Nephron (organoid): ENCODE measurements around the gene SPEG.

ENCODE experiments used
- H3K27ac Mint-ChIP-seq, 3 experiments: 2 replicates each; pipeline ENCODE4 v1.8.0; 2020; ENCODE audit warnings: mixed read lengths in 3 of 3, mild to moderate bottlenecking in 2 of 3, moderate library complexity in 1 of 3
- H3K27me3 Mint-ChIP-seq: 2 replicates; pipeline ENCODE4 v1.8.0; 2021; ENCODE audit warnings: low read depth, mild to moderate bottlenecking, moderate library complexity, mixed read lengths
- H3K36me3 Mint-ChIP-seq: 2 replicates; pipeline ENCODE4 v1.8.0; 2020; ENCODE audit warnings: low read depth, mixed read lengths
- H3K4me1 Mint-ChIP-seq: 2 replicates; pipeline ENCODE4 v1.8.0; 2020; ENCODE audit warnings: mixed read lengths
- H3K4me3 Mint-ChIP-seq, 3 experiments: 2 replicates each; pipeline ENCODE4 v1.8.0; 2020; ENCODE audit warnings: mild to moderate bottlenecking in 3 of 3, mixed read lengths in 3 of 3, moderate library complexity in 2 of 3
- H3K9me3 Mint-ChIP-seq: 2 replicates; pipeline ENCODE4 v1.8.0; 2020; ENCODE audit warnings: mixed read lengths
- TF ChIP-seq, protein P1 (sequence below), 3 experiments: fragments of 200-600 bp; sonication (generic); IDR thresholded peaks; one replicate each; pipeline ENCODE4 v1.5.0; 2021; ENCODE audit warnings: antibody characterized with exemption in 3 of 3; ENCODE audit not compliant: unreplicated experiment in 3 of 3

Gene SPEG

DNA sequence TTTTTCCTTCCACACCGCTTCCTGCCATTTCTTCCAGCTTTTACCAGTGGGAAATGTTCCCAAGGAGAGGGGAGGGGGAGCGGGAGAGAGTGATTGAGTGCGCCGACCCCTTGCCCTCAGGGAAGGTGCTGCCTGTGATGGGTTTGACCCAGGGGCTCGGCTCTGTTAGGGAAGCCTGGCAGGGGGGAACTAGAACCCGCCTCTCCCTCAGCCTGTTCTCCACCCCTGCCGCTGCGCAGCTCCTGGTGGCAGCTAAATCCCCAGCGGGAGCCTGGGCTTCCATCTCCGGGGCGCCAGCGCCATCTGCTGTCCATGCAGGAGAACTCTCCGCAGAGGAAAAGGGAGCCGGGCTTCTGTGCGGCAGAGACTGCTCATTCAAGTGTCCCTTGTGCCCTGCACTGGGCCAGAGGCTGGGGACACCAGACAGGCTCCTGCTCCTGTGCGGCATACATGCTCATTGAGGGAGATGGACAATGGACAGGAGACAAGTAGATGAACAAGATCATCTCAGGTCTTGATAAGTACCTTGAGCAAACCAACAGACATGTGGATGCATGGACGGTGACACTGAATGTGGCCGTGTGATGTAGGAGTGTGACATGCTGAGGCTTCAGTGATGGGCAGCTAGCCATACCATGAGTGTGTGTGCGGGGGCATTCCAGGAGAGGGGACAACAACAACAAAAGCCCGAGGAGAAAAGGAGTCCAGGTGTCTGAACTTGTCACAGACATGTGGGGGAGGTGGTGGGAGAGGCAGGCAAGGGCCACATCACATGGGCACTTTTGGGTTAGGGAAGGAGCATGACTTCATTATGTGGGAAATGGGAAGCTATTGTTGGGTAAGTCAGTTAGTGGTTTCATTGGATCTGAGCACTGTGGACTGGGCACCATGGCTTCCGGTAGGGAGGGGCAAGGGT lies 95.7 kb downstream of the SPEG start:
- TF ChIP-seq, protein P1, sequence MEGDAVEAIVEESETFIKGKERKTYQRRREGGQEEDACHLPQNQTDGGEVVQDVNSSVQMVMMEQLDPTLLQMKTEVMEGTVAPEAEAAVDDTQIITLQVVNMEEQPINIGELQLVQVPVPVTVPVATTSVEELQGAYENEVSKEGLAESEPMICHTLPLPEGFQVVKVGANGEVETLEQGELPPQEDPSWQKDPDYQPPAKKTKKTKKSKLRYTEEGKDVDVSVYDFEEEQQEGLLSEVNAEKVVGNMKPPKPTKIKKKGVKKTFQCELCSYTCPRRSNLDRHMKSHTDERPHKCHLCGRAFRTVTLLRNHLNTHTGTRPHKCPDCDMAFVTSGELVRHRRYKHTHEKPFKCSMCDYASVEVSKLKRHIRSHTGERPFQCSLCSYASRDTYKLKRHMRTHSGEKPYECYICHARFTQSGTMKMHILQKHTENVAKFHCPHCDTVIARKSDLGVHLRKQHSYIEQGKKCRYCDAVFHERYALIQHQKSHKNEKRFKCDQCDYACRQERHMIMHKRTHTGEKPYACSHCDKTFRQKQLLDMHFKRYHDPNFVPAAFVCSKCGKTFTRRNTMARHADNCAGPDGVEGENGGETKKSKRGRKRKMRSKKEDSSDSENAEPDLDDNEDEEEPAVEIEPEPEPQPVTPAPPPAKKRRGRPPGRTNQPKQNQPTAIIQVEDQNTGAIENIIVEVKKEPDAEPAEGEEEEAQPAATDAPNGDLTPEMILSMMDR (IDR thresholded peaks at IDR 0.05; ENCODE audit: unreplicated experiment in 3 of 3): peak; percentile 97 to 99 (median 97)
- Mint-ChIP-seq H3K9me3 (no peaks in the 10 kb centered on the region), H3K27me3 (peaks cover 52% of the 10 kb centered on the region), H3K27ac (no peak overlapping the region), H3K4me3 (peak overlapping the region in 1 of 3 experiments; percentile 44), H3K4me1 (peaks cover 23% of the 10 kb centered on the region), H3K36me3 (no peaks in the 10 kb centered on the region)

DNA sequence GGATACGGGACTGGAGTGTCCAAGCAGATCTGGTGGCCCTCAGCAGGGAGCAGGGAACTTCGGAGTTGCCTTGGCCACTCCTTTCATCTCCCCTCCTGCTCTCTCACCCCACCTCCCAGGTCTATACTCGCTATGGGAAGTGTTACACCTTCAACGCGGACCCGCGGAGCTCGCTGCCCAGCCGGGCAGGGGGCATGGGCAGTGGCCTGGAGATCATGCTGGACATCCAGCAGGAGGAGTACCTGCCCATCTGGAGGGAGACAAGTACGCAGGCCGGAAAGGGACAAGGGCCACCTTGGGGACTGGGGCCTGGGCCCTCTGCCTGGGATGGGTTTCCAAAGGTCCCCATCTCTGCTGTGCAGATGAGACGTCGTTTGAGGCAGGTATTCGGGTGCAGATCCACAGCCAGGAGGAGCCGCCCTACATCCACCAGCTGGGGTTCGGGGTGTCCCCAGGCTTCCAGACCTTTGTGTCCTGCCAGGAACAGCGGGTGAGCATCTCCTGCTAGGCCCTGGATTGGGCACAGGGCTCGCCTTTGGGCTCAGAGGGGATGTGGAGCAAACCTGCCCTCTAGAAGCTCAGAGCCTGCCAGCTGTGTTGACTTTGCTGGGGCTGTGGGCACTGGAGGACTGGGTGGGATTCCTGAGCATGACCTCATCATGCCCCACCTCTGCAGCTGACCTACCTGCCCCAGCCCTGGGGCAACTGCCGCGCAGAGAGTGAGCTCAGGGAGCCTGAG lies 97.2 kb downstream of the SPEG start:
- Mint-ChIP-seq H3K9me3 (no peaks in the 10 kb centered on the region), H3K4me1 (peaks cover 9% of the 10 kb centered on the region), H3K27me3 (peaks cover 42% of the 10 kb centered on the region), H3K27ac (no peak overlapping the region), H3K4me3 (no peak overlapping the region), H3K36me3 (no peaks in the 10 kb centered on the region)
- TF ChIP-seq, protein P1 (IDR thresholded peaks at IDR 0.05; ENCODE audit: unreplicated experiment in 3 of 3): no peak

DNA sequence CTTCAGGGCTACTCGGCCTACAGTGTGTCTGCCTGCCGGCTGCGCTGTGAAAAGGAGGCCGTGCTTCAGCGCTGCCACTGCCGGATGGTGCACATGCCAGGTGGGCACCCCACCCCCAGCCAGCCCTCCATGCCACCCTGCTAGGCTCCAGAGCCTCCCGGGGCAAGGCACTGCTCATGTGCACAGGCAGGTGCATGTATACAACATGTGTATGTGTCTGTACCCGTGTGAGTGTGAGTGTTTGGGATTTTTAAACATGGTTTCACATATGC lies 97.7 kb downstream of the SPEG start:
- Mint-ChIP-seq H3K4me3 (no peak overlapping the region), H3K27ac (no peak overlapping the region), H3K4me1 (peaks cover 7% of the 10 kb centered on the region), H3K27me3 (peaks cover 42% of the 10 kb centered on the region), H3K36me3 (no peaks in the 10 kb centered on the region), H3K9me3 (no peaks in the 10 kb centered on the region)
- TF ChIP-seq, protein P1 (IDR thresholded peaks at IDR 0.05; ENCODE audit: unreplicated experiment in 3 of 3): no peak

DNA sequence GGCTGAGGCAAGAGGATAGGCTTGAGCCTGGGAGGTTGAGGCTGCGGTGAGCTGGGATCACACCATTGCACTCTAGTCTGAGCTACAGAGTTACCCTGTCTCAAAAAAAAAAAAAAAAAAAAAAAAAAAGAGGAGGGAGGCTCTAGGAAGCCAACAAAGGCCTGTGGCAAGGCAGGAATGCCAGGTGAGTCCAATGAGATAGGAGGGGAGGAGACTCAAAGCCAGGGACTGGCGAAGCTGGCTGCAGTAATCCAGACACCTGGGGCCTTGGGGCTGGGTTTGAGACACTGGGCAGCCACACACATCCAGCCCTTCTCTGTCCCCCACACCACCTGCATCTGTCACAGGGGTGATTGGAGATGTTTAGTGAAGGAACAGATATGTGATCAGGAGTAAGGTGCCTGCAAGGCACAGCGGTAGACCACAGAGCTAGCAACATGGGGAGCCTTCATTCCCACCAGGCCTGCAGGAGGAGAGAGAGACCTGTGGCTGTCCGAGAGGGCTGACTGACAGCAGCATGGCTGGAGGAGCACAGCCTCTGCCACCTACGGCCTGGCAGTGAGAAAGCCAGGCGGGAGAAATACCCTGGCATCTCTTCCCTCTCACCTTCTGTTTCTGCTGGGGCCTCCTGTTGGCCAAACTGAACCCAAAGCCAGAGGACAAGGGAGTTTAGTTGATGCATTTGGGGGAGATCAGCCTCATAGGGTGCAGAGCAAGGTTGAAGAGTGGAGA lies 99.5 kb downstream of the SPEG start:
- Mint-ChIP-seq H3K36me3 (peaks cover 4% of the 10 kb centered on the region), H3K4me3 (no peak overlapping the region), H3K27me3 (peaks cover 28% of the 10 kb centered on the region), H3K27ac (no peak overlapping the region), H3K4me1 (peaks cover 7% of the 10 kb centered on the region), H3K9me3 (no peaks in the 10 kb centered on the region)
- TF ChIP-seq, protein P1 (IDR thresholded peaks at IDR 0.05; ENCODE audit: unreplicated experiment in 3 of 3): no peak

DNA sequence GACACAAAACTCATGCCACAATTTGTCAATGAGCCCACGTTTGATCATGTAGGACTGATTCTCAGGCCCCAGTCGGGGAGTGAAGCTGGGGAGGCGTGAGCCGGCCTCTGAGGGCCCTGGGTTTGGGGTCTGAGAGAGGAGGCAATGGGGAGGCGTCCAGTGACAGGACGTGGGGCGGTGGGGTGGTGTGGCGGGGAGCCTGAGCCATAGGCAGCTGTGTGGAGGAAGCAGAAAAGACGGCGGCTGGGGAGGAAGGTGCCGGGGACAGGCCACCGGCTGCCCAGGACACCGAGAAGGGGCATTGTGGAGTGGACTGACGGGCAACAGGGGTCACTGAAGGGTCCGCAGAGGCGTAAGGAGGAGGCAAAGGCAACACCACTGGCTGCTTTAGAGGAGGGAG lies 101.8 kb downstream of the SPEG start:
- Mint-ChIP-seq H3K4me3 (no peak overlapping the region), H3K27me3 (peaks cover 7% of the 10 kb centered on the region), H3K9me3 (no peaks in the 10 kb centered on the region), H3K27ac (peak overlapping the region in 1 of 3 experiments; percentile 26), H3K4me1 (peaks cover 12% of the 10 kb centered on the region), H3K36me3 (peaks cover 11% of the 10 kb centered on the region)
- TF ChIP-seq, protein P1 (IDR thresholded peaks at IDR 0.05; ENCODE audit: unreplicated experiment in 3 of 3): no peak
